DMS153 (cell line): ENCODE measurements around the gene U2AF1L4.

ENCODE experiments used
- DNase-seq: peaks from one replicate; lab custom pipeline; 2025; lab: John Stamatoyannopoulos, UW

U2AF1L4 gene

DNA sequence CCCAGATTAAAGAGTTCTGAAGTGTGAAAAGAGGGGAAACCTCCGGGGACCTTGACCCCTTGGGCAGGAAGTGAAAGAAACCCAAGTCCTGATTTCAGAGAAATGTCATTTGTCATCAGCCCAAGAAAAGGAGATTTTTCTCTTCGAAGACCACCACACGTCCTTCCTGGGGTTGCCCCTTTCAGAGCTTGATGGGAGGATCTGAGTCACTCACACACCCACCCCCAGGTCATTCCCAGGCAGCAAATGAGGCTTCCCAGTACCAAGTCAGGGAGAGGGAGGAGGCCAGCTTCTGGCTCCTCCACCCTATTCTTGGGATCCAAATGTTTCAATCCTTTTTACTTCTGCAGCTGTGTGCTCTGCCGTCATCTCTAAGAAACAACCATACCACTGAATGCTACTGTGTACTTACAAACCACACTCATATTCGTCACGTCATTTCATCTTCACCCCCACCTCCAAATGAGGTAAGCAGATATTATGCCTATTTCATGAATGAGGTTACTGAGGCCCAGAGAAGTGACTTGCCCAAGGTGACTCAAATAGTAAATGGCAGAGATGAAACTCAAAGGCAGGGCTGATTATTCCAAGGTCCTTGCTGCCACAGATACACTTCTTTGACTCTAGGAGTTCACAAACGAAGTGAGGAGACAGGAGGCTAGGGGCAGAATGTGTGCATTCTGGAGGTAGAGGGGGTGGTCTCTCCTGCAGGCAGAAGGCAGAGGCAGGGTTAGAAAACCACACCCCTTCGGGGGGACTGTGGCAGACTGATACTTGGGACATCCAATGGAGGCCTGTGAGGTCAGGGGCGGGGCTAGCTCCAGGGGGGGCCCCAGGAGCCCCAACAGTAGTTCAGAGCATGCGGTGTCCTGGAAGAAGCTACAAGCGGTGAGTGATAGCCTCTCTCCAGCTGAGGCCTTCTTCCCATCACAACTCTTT lies 32.4 kb downstream of the U2AF1L4 start:
- no peak for DNase-seq

DNA sequence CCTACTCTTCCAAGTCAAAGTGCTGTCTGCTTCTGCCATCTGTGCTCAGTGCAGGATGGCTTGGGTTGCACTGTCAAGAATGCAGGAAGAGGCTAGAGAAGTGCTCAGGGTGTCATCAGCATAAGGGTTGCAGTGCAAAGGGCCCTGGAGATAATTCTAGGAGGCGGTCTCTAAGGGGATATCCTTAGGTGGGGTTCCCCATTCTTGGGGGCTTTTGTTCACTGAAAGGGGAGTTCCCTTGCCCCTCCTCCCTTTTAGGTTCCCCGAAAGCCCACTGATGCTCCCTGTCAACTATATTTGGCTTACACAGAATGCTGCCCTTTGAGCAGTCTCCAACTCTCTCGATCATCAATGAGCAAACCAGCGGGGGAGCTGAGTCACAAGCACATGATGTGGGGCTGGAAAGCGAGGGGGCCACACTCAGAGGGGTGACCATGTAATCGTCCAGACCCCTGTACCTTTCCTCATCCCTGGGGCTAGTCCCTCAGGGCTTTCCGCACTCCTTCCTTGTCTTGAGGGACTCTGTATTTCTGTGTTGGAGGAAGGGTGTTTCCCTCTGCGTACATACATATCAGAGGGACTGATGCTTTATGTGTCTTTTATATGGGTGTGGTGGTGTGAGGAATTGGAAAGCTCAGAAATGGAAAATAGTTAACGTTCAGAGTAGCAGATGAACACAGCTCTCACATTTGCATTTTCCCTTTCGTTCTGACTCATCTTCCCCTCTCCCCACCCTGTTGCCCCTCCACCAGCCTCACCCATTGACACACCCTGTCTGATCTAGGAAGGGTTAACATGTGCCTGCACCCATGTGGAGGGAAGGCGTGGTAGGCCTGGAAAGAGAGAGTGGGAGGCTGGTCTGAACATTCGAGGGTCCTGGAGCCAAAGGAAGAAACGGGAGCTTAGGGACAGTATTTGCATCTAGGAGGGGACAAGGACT lies 34.2 kb downstream of the U2AF1L4 start:
- no peak for DNase-seq

DNA sequence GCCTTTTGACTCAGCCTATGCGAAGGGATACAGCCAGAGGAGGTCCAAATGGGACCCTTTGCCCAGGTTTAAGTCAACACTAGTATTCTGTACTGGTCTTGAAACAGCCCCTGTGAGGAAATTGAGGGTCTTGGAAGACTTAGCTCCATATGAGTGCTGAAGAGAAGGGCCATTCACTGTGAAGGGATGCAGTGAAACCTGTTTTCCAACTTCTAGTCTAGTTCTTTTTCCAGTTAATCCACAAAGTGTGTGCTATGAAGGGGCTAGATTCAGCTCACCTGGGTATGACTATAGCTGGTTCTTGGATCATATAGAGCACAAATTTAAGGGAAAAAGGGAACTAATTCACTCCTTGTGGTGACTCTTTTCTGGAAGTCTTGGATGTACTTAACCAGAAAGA lies 36.8 kb downstream of the U2AF1L4 start:
- no peak for DNase-seq

DNA sequence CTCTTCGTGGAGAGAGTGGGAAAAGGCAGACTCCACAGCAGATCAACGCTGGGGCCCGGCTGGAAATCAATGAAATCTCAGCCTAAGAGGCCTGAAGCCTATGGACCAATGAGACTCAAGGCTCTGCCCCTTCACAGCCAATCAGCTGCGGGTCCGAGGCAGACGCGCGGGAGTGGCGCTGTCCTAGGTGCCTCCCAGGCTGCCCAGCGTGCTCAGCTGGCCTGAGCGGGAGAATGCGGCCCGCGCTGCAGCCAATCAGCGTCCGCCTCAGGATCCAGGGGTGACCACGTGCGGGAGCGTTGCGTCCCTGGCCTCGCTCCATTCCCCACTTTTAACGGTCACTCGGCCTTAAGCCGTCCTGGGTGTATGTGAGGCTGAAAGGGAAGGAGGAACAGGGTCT lies 41.0 kb downstream of the U2AF1L4 start, which contains the start of gene ZBTB32:
ZBTB32 (plus strand) TSS at position 341 of the 400 bp plus-strand sequence. CDS start 10,069 bp downstream, outside the sequence.
- peak; percentile 62 for DNase-seq

DNA sequence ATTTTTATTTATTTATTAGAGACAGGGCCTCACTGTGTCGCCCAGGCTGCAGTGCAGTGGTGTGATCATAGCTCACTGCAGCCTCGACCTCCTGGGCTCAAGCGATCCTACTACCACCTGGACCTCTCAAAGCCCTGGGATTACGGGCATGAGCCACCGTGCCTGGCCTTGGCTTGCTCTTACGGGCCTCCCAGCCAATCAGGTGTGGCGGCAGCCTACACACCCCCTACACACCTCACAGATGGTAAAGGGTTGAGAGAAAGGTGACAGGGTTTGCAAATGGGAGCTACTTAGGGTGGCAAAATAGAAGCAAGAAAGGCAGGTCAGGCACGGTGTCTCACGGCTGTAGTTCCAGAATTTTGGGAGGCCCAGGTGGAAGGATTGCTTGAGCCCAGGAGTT lies 41.9 kb downstream of the U2AF1L4 start:
- DNase-seq = no peak

DNA sequence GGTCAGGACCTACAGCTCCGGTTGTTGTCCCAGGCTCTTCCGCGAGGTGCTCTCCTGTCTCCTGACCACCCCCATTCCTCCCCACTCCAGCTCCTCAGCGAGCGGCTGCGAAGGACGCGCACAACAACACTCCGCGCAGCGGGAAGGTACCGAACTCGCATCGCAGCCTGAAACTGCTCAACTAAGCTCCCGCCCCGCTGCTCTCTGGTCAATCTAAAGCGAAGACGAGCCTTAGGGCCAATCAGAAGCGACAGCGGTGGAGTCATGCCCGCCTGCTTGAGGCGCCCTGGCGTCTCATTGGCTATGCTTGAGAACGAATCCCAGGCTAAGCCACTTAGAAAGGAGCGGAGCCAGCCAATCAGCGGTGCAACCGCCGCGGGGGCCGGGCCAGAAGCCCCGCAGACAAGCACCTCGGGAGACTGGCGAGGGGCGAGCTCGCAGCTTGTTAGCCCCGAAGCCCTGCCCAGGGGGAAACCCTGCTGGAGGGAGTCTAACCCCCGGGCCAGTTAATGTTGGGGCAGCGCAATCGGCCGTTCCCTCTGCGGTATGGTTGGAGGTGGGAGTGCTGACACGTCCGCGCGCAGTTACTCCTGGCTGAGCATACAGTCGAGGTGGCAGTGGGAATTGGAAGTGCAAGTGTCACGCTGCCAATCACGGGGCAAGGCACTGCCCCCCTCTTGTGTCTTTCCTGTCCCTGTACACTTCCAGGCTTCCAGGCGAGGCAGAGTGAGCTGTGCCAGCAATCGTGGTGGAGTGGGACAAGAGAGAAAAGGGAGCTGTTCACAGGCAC lies 42.8 kb downstream of the U2AF1L4 start:
- peak; percentile 97 for DNase-seq

DNA sequence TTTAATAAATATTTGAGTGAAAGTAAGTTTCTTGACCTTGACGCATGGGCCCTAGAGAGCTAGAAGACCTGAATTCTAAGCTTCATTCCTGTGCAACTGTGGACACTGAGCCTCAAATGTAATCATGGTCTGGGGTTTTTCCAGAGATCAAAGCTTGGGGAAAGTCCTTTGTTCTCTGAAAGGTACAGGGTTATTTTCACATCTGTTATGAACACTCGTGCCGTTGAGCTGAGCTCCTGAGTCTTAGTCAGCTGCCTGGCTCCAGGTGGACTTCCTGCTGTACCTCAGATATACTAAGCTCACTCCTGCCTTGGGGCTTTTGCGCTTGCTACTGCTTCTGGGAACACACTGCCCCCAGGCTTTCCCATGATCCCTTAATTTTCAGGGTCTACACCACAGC lies 48.4 kb downstream of the U2AF1L4 start:
- no peak for DNase-seq

DNA sequence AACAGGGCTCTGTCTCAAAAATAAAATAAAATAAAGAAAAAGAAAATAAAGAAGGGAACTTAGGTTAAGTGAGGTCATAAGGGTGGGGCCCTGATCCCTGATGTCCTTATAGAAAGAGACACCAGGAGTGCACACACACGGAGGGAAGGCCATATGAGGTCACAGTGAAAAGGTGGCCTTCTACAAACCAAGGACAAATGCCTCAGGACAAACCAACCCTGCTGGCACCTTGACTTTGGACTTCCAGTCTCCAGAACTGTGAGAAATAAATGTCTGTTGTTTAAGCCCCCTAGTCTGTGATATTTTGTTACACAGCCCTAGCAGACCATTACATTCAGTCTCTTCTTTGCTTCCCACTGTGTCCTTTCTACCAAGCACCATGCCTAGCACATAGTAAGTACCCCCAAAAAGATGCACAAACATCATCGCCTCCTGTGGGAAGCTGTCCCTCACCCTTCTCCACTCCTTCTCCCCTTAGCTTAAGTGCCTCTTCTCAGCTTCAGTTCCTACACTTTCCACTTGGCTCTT lies 49.3 kb downstream of the U2AF1L4 start:
- no peak for DNase-seq

DNA sequence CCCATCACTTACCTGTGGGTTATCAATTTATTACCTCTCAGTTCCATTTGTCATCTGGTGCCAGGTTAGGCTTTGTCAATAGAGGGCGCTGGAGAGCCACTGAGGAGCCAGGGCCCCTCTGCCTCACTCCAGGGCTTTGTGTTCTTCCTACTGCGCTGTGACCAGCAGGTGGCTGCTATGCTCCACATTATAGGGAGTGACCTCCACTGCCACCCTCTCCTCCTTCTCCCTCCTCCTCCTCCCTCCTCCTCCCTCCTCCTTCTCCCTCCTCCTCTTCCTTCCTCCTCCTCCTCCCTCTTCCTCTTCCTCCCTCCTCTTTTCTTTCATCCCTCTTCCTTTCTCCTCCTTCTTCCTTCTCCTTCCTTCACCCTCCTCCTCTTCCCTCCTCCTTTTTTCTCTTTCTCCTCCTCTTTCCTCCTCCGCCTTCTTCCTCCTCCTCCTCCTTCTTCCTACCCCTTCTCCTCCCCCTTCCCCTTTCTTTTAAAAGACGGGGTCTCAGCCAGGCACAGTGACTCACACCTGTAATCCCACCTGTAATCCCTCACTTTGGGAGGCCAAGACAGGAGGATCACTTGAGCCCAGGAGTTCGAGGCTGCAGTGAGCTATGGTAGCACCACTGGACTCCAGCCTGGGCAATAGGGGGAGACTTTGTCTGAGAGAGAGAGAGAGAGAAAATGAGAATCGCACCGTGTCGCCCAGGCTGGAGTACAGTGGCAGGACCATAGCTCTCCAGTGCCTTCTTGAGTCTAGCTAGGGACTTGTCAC lies 51.2 kb downstream of the U2AF1L4 start:
- peak; percentile 77 for DNase-seq

DNA sequence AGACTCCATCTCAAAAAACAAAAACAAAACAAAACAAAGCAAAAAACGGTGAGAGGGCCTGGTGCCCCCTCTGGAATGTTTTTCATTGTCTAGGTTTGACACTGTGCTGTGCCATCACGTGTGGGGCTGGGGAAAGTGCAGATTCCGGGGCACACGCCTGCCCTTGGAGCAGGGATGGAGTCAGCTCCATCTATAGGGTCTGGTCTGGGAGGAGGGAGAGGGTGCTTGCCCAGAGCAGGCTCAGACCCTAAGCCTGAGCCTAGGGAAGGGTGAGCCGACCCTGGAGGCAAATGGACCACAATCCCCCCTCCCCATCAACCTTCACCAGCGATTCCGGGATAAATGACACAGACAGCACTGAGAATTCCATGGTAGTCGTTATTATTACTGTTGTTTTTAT lies 51.8 kb downstream of the U2AF1L4 start:
- no peak for DNase-seq
